GM23248 (cell line): ENCODE results near the gene GLP1R. TPM values are rescaled to one million over a fixed set of nuclear protein-coding genes. Genes with fewer than 3 reads are reported as not detected.

Experiments used
- DNase-seq: peaks from one replicate; pipeline ENCODE4 v3.0.0-alpha.2; 2015
- H2AFZ ChIP-seq: fragments of 200-600 bp; sonication (generic); 2 replicates; pipeline ENCODE4 v1.6.1; 2016; ENCODE audit warnings: antibody characterized with exemption
- H3F3A ChIP-seq: fragments of 200-600 bp; sonication (generic); 2 replicates; pipeline ENCODE4 v1.6.1; 2016; ENCODE audit warnings: mild to moderate bottlenecking, antibody characterized with exemption, mixed run types; ENCODE audit not compliant: insufficient read depth
- H3K27ac ChIP-seq: fragments of 200-600 bp; sonication (generic); 2 replicates; pipeline ENCODE4 v1.5.1; 2016; ENCODE audit warnings: mild to moderate bottlenecking
- H3K27me3 ChIP-seq: fragments of 200-600 bp; sonication (generic); replicated peaks from 2 replicates; pipeline ENCODE4 v1.6.1; 2016; ENCODE audit warnings: mild to moderate bottlenecking; ENCODE audit not compliant: insufficient read depth
- H3K36me3 ChIP-seq: fragments of 200-600 bp; sonication (generic); 2 replicates; pipeline ENCODE4 v1.6.1; 2016; ENCODE audit warnings: low read depth, mild to moderate bottlenecking
- H3K4me1 ChIP-seq: fragments of 200-600 bp; sonication (generic); 2 replicates; pipeline ENCODE4 v1.6.1; 2016; ENCODE audit warnings: mild to moderate bottlenecking; ENCODE audit not compliant: insufficient read depth
- H3K4me2 ChIP-seq: fragments of 200-600 bp; sonication (generic); one replicate; pipeline ENCODE4 v1.6.1; 2016; ENCODE audit warnings: mild to moderate bottlenecking; ENCODE audit not compliant: unreplicated experiment
- H3K4me3 ChIP-seq: fragments of 200-600 bp; sonication (generic); 2 replicates; pipeline ENCODE4 v1.5.1; 2016; ENCODE audit warnings: mild to moderate bottlenecking
- H3K79me2 ChIP-seq: fragments of 200-600 bp; sonication (generic); 2 replicates; pipeline ENCODE4 v1.6.1; 2016; ENCODE audit warnings: mild to moderate bottlenecking; ENCODE audit not compliant: insufficient read depth
- H3K9ac ChIP-seq: fragments of 200-600 bp; sonication (generic); 2 replicates; pipeline ENCODE4 v1.6.1; 2016; ENCODE audit warnings: mild to moderate bottlenecking
- H3K9me2 ChIP-seq: fragments of 200-600 bp; sonication (generic); 2 replicates; pipeline ENCODE4 v1.6.1; 2016; ENCODE audit warnings: mixed run types, mild to moderate bottlenecking, moderate library complexity; ENCODE audit not compliant: insufficient read depth
- H3K9me3 ChIP-seq: fragments of 200-600 bp; sonication (generic); one replicate; pipeline ENCODE4 v1.6.1; 2017; ENCODE audit warnings: low read depth
- H4K20me1 ChIP-seq: fragments of 200-600 bp; sonication (generic); 2 replicates; pipeline ENCODE4 v1.6.0; 2016; ENCODE audit not compliant: insufficient read depth
- EZH2 ChIP-seq: fragments of 200-600 bp; sonication (generic); IDR thresholded peaks from 2 replicates; pipeline ENCODE4 v1.6.1; 2018; ENCODE audit warnings: antibody characterized with exemption, mild to moderate bottlenecking; ENCODE audit not compliant: insufficient read depth, poor library complexity, severe bottlenecking
- EZH2phosphoT487 ChIP-seq: fragments of 200-600 bp; sonication (generic); IDR thresholded peaks from 2 replicates; pipeline ENCODE4 v1.6.1; 2018; ENCODE audit warnings: antibody characterized with exemption, moderate library complexity, mild to moderate bottlenecking, low read depth; ENCODE audit not compliant: insufficient read depth
- WGBS, 2 experiments: methylation state at CpG; one replicate each; pipeline ENCODE4 v1.1.6; 2015 to 2017; ENCODE audit warnings: low lambda C conversion rate in 2 of 2, low coverage in 1 of 2; ENCODE audit errors: missing lambda C conversion rate in 2 of 2; 5-methylcytosine and 5-hydroxymethylcytosine counted together
- in situ Hi-C: fragments of 300-500 bp; cut with MboI; formaldehyde crosslinking; loops from 2 replicates; pipeline ENCODE4 v1.15.0; 2020
- polyA plus RNA-seq: library from polyadenylated mRNA; unstranded; fragments of >200 nt; fragmentation: Nextera tagmentation; extraction: Ambion mirVana; gene quantifications from 2 replicates; pipeline ENCODE4 v1.2.1, GENCODE V29; 2016
- total RNA-seq: library from RNA; depleted of rRNA; stranded (reverse); fragments of >200 nt; shearing (Covaris generic); gene quantifications from 2 replicates; pipeline ENCODE4 v1.2.3, GENCODE V29; 2014; rRNA removed

The GLP1R gene
- not detected in 2 replicates for total RNA-seq
- not detected in 2 replicates for polyA plus RNA-seq

DNA sequence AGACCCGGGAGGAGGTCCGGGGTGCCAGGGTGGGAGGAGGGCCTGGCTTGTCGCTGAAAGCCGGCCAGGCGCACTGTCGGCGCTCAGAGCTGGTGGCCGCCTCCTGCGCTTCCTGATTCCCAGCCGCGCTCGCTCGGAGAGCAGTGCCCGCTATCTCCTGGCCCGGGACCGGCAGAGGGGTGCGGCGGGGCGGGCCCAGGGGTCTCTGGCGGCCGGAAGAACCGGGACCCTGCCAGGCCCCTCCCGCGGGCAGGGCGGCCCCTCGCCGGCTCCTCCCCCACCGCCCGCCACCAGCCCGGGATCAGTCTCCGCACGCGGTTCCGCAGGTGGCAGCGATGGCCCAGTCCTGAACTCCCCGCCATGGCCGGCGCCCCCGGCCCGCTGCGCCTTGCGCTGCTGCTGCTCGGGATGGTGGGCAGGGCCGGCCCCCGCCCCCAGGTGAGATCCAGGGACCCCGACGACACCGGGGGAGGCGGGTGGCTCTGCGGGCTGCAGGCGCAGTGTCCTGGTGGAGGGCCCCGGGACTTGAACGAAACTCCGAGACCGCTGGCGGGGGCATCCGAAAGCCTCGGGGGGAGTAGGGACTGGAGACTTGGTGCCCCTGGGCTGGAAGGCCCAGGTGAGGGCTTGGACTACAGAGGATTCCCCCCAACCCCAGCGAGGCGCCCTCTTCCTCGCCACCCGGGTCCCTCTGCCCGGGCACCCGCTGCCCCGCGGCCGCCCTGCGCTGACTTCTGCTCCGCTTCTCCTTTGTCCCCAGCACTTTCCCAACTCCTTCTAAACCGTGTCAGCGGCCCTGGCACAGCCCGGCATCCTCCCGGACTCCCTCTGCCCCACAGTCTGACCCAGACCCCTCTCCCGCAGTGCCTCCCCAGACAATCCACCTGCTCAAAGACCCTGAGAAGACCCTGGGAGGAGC lies at the start of gene GLP1R:
Gene GLP1R (plus strand): TSS at position 301 of the 919 bp plus-strand sequence. CDS start 60 bp downstream, at position 361.
- Histone ChIP-seq H3K79me2 (no peaks in the 10 kb centered on the region), H3K9me3 (no peaks in the 10 kb centered on the region), H3K4me3 (no peak within 1 kb of the TSS), H3K4me1 (no peaks in the 10 kb centered on the region), H3K9me2 (no peaks in the 10 kb centered on the region), H3K36me3 (no peaks in the 10 kb centered on the region), H3K27ac (no peak within 1 kb of the TSS), H3K27me3 (peaks cover 39% of the 10 kb centered on the region), H3K9ac (no peak within 1 kb of the TSS), H3K4me2 (no peak within 1 kb of the TSS), H2AFZ (no peak within 1 kb of the TSS), H4K20me1 (no peaks in the 10 kb centered on the region), H3F3A (no peaks in the 10 kb centered on the region)
- no peak for DNase-seq
- in situ Hi-C loops: no loop called here
- WGBS, 2 experiments: 4% methylated on average over 34 to 53 of the region's 74 CpGs
- TF ChIP-seq EZH2: no peak
- TF ChIP-seq EZH2phosphoT487: no peak

DNA sequence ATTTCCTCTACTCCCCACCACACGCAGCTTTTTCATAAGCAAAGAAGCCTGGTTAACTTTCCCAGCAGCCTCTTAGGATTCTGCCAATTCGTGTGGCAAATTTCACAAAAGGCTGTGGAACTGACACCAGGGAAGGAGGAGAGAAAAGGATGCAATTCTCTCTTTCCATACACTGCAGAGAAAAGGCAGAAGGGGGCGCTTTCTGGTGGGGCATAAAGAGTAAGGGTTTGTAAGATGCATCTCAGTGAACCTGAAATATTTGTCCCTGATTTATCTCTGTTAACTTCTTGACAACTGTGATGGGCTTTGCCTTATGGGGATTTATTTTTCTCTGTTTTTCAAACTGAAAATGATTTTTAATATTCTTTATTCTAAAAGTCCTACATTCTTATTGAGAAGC lies 45.5 kb upstream of the GLP1R start:
- no peak for DNase-seq
- in situ Hi-C loops: no loop called here
- no peak overlapping the region for H2AFZ ChIP-seq
- H3F3A ChIP-seq: no peaks in the 10 kb centered on the region
- H3K9me3 ChIP-seq: no peaks in the 10 kb centered on the region
- H3K4me1 ChIP-seq: no peaks in the 10 kb centered on the region
- no peaks in the 10 kb centered on the region for H3K79me2 ChIP-seq
- TF ChIP-seq EZH2phosphoT487 (no peak), EZH2 (no peak)
- H3K4me3 ChIP-seq: no peak overlapping the region
- H3K9ac ChIP-seq: no peak overlapping the region
- H3K27me3 ChIP-seq: peaks cover 8% of the 10 kb centered on the region; the same call in 1 of the 2 replicates
- H3K9me2 ChIP-seq: no peaks in the 10 kb centered on the region
- no peaks in the 10 kb centered on the region for H3K36me3 ChIP-seq
- no peak overlapping the region for H3K27ac ChIP-seq
- no peak overlapping the region for H3K4me2 ChIP-seq
- H4K20me1 ChIP-seq: no peaks in the 10 kb centered on the region
- WGBS, 2 experiments: 0 to 1% methylated on average over 3 of the region's 3 CpGs

DNA sequence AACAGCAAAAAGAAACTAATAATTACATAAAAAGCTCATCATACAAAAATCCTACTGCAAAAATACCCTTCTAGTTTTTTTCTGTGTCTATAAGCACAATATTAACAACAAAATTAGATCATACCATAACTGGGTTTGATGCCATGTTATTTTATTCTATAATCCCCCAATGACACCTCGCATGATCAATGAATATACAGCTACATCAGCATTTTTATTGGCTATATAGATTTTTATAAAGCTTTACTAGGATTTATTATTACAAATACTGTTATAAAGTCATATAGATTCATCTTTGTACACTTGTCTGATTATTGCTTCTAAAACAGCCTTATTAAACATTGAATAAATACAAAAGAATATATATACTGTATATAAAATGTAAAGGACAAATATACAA lies 45.1 kb upstream of the GLP1R start:
- Histone ChIP-seq H3K4me3 (no peak overlapping the region), H3K9ac (no peak overlapping the region), H2AFZ (no peak overlapping the region), H3F3A (no peaks in the 10 kb centered on the region), H3K9me2 (no peaks in the 10 kb centered on the region), H3K4me1 (no peaks in the 10 kb centered on the region), H3K36me3 (no peaks in the 10 kb centered on the region), H3K79me2 (no peaks in the 10 kb centered on the region), H3K27ac (no peak overlapping the region), H3K27me3 (peaks cover 4% of the 10 kb centered on the region; the same call in 1 of the 2 replicates), H3K9me3 (no peaks in the 10 kb centered on the region), H3K4me2 (no peak overlapping the region), H4K20me1 (no peaks in the 10 kb centered on the region)
- TF ChIP-seq EZH2 (no peak), EZH2phosphoT487 (no peak)
- in situ Hi-C loops: no loop called here
- no peak for DNase-seq
- WGBS, 2 experiments: 39 to 51% methylated on average over 1 of the region's 1 CpG

DNA sequence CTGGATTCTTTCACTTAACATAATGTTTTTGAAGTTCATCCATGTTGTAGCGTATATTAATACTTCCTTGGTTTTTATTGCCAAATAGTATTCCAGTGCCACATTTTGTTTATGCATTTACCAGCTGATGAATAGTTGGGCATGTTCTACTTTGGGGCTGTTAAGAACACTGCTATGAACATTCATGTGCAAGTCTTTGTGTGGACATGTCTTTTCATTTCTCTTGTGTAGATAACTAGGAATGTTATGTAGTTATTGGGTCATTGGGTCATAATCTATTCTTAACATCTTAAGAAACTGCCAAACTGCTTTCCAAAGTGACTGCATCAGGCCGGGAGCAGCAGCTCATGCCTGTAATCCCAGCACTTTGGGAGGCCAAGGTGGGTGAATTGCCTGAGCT lies 43.8 kb upstream of the GLP1R start:
- no peaks in the 10 kb centered on the region for H3K79me2 ChIP-seq
- no peaks in the 10 kb centered on the region for H3K9me2 ChIP-seq
- no peak overlapping the region for H2AFZ ChIP-seq
- no peak overlapping the region for H3K4me2 ChIP-seq
- no peaks in the 10 kb centered on the region for H3K4me1 ChIP-seq
- H3K27me3 ChIP-seq: peaks cover 4% of the 10 kb centered on the region; the same call in 1 of the 2 replicates
- H3F3A ChIP-seq: no peaks in the 10 kb centered on the region
- H3K27ac ChIP-seq: no peak overlapping the region
- no peak for DNase-seq
- H3K9ac ChIP-seq: no peak overlapping the region
- no peaks in the 10 kb centered on the region for H3K9me3 ChIP-seq
- no peak overlapping the region for H3K4me3 ChIP-seq
- in situ Hi-C loops: no loop called here
- no peaks in the 10 kb centered on the region for H4K20me1 ChIP-seq
- TF ChIP-seq EZH2phosphoT487 (no peak), EZH2 (no peak)
- WGBS, 2 experiments: 17 to 28% methylated on average over 2 of the region's 2 CpGs
- no peaks in the 10 kb centered on the region for H3K36me3 ChIP-seq
